Measurements from ENCODE around the gene GNAI1. TPM values are rescaled to one million over a fixed set of nuclear protein-coding genes. Genes with fewer than 3 reads are reported as not detected.

The GNAI1 gene
- total and polyA plus RNA-seq, 4 donors, result 8.9 to 38.7 (median 20.9) TPM

DNA sequence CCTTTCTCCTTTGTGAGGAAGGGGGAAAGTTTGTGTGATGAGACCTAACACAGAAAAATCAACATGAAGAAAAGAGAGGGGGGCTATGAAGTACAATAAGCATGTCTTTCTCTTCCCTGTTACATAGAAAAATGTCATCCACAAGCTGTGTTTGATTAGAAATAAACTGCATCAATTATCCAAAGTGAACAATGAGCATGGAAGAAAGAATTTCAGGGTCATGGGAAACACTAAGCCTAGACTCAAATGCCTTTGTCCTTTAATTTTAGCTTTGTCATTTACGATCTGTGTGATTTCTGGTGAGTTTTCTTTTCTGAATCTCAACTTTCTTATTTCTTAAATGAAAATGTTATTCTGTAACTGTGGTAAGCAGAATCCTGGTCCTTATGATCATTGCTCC lies 121.0 kb downstream of the GNAI1 start (continued):
- TF ChIP-seq, protein P1, sequence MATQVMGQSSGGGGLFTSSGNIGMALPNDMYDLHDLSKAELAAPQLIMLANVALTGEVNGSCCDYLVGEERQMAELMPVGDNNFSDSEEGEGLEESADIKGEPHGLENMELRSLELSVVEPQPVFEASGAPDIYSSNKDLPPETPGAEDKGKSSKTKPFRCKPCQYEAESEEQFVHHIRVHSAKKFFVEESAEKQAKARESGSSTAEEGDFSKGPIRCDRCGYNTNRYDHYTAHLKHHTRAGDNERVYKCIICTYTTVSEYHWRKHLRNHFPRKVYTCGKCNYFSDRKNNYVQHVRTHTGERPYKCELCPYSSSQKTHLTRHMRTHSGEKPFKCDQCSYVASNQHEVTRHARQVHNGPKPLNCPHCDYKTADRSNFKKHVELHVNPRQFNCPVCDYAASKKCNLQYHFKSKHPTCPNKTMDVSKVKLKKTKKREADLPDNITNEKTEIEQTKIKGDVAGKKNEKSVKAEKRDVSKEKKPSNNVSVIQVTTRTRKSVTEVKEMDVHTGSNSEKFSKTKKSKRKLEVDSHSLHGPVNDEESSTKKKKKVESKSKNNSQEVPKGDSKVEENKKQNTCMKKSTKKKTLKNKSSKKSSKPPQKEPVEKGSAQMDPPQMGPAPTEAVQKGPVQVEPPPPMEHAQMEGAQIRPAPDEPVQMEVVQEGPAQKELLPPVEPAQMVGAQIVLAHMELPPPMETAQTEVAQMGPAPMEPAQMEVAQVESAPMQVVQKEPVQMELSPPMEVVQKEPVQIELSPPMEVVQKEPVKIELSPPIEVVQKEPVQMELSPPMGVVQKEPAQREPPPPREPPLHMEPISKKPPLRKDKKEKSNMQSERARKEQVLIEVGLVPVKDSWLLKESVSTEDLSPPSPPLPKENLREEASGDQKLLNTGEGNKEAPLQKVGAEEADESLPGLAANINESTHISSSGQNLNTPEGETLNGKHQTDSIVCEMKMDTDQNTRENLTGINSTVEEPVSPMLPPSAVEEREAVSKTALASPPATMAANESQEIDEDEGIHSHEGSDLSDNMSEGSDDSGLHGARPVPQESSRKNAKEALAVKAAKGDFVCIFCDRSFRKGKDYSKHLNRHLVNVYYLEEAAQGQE (IDR thresholded peaks at IDR 0.05), result no peak
- TF ChIP-seq JUND (IDR thresholded peaks at IDR 0.05) (no peak), GABPA (IDR thresholded peaks at IDR 0.05 in 1 of 2, conservative IDR thresholded peaks at IDR 0.05 in 1 of 2) (no peak), MAX (IDR thresholded peaks at IDR 0.05) (no peak)

DNA sequence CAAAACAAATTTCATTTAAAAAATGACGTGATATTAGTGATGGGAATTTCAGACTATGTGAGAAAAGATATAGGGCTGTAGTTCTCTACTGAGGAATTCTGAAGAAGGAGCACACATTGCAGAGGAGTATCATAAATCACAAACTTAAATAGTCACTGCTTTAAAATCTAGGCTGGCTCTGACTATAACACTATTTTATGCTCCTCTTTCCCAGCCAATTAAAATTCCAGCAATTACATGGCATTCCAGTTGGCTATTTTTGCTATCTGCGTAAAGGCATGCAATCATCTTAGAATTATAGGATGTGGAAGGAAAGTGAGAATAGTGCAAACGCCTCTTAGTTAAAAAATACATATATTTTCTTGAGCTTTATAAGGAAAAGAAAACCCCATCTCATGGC lies 123.1 kb downstream of the GNAI1 start:
- Histone ChIP-seq H3K4me3 (ENCODE audit: low read depth in 1 of 3, low read length in 3 of 3) (no peak overlapping the region), H3K36me3 (ENCODE audit: control insufficient read depth in 4 of 4, insufficient read depth in 3 of 4, low read depth in 1 of 4, low read length in 3 of 4) (no peaks in the 10 kb centered on the region), H3K27ac (ENCODE audit: low read depth in 1 of 2, low read length in 2 of 2) (no peak overlapping the region), H3K9ac (ENCODE audit: low read depth in 1 of 2, low read length in 2 of 2) (no peak overlapping the region), H3K27me3 (ENCODE audit: control insufficient read depth in 4 of 4, insufficient read depth in 4 of 4, low read length in 3 of 4) (no peaks in the 10 kb centered on the region), H3K9me3 (ENCODE audit: control insufficient read depth in 4 of 4, low read length in 3 of 4) (no peaks in the 10 kb centered on the region), H3K4me1 (ENCODE audit: control insufficient read depth in 4 of 4, insufficient read depth in 4 of 4, low read length in 3 of 4) (no peaks in the 10 kb centered on the region)
- TF ChIP-seq ZBTB33 (IDR thresholded peaks at IDR 0.05) (no peak), JUND (IDR thresholded peaks at IDR 0.05) (no peak), TAF1 (conservative IDR thresholded peaks at IDR 0.05) (no peak), EGR1 (IDR thresholded peaks at IDR 0.05; ENCODE audit: low read depth in 2 of 2) (no peak), NR2F2 (IDR thresholded peaks at IDR 0.05) (no peak), FOXA2 (IDR thresholded peaks at IDR 0.05) (no peak), GABPA (IDR thresholded peaks at IDR 0.05 in 1 of 2, conservative IDR thresholded peaks at IDR 0.05 in 1 of 2) (no peak), HNF4G (IDR thresholded peaks at IDR 0.05) (no peak), HNF4A (conservative IDR thresholded peaks at IDR 0.05) (no peak)
- TF ChIP-seq, protein P1 (IDR thresholded peaks at IDR 0.05), result no peak
- DNase-seq (ENCODE audit: low spot score), result no peak
- 92% methylated on average over 3 of the region's 3 CpGs for WGBS

DNA sequence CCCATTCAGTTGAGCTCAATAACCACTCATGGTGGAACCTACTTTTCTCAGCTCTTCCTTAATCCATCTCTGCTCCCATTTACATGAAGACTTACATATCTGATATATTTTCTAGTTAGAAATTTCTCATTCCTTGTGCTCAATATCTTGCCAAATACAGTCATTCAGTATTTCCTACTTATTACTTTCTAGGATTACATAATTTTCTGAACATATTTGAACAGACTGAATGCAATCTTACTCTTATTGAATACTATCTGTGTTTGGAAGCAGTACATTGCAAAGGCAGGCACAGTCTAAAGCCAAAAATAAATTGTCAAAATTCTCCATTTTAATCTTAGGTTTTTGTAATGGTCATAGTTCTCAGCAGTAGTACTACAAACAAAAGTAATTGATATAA lies 126.0 kb downstream of the GNAI1 start:
- Histone ChIP-seq H3K36me3 (ENCODE audit: control insufficient read depth in 4 of 4, insufficient read depth in 3 of 4, low read depth in 1 of 4, low read length in 3 of 4) (no peaks in the 10 kb centered on the region), H3K4me3 (ENCODE audit: low read depth in 1 of 3, low read length in 3 of 3) (no peak overlapping the region), H3K9ac (ENCODE audit: low read depth in 1 of 2, low read length in 2 of 2) (no peak overlapping the region), H3K4me1 (ENCODE audit: control insufficient read depth in 4 of 4, insufficient read depth in 4 of 4, low read length in 3 of 4) (no peaks in the 10 kb centered on the region), H3K9me3 (ENCODE audit: control insufficient read depth in 4 of 4, low read length in 3 of 4) (no peaks in the 10 kb centered on the region), H3K27ac (ENCODE audit: low read depth in 1 of 2, low read length in 2 of 2) (no peak overlapping the region), H3K27me3 (ENCODE audit: control insufficient read depth in 4 of 4, insufficient read depth in 4 of 4, low read length in 3 of 4) (no peaks in the 10 kb centered on the region)
- no peak for DNase-seq (ENCODE audit: low spot score)
- TF ChIP-seq GABPA (IDR thresholded peaks at IDR 0.05 in 1 of 2, conservative IDR thresholded peaks at IDR 0.05 in 1 of 2), result no peak
- TF ChIP-seq EGR1 (IDR thresholded peaks at IDR 0.05; ENCODE audit: low read depth in 2 of 2), result no peak
- TF ChIP-seq YY1 (IDR thresholded peaks at IDR 0.05), result no peak
- TF ChIP-seq MAX (IDR thresholded peaks at IDR 0.05), result no peak
- no peak for TF ChIP-seq ZBTB33 (IDR thresholded peaks at IDR 0.05)
- TF ChIP-seq SP1 (IDR thresholded peaks at IDR 0.05), result no peak
- no peak for TF ChIP-seq HNF4G (IDR thresholded peaks at IDR 0.05)
- TF ChIP-seq, protein P1 (IDR thresholded peaks at IDR 0.05), result no peak
- TF ChIP-seq NR2F2 (IDR thresholded peaks at IDR 0.05), result no peak
- no peak for TF ChIP-seq JUND (IDR thresholded peaks at IDR 0.05)
- no peak for TF ChIP-seq TAF1 (conservative IDR thresholded peaks at IDR 0.05)
